HG03045 (cell line): ENCODE measurements around the gene CHP2.
"Not testable (repeated sequence)": the region's sequence is repeated elsewhere in the genome, so short reads cannot be mapped to it uniquely, and the experiment has no call there.

Experiments
- ATAC-seq: cut with Tn5 transposase; IDR thresholded peaks from one replicate; pipeline ENCODE4 v1.9.1; 2021; ENCODE audit warnings: mild to moderate bottlenecking, moderate library complexity; ENCODE audit not compliant: unreplicated experiment

CHP2 gene

DNA sequence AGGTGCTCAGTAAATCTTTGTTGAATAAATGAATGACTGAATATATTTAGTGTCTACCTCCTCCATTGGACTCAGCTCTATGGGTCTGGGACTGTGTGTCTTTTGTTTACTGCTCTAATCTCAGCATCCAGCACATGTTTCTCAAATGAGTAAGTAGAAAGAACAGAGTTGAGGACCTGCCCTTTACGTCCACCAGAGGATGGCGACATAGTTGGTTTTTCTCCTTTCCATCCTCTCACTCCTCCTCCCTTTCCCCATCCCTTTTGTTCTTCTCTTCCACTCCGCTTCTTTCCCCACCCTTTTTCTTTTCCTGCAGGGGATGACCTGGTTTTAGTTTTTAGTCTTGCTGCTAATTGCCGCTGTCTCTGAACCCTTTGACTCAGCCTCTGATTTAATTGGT, 12.1 kb upstream of the CHP2 start:
- ATAC-seq, result no peak

DNA sequence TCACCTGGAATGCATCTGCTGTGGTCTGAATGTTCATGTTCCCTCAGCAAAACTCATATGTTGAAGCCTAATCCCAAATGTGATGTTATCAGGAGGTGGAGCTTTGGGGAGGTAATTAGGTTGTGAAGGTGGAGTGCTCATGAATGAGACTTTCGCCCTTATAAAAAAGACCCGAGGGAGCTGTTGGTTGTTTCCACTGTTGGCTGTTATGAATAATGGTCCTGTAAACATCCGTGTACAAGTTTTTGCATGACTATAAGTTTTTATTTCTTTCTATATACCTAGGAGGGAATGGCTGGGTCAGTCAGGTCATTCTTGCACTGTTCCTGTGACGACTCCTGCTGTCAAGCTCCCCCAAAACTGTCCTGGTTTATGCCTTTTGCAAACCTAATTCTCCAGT, 9.6 kb upstream of the CHP2 start:
- ATAC-seq, result no peak

DNA sequence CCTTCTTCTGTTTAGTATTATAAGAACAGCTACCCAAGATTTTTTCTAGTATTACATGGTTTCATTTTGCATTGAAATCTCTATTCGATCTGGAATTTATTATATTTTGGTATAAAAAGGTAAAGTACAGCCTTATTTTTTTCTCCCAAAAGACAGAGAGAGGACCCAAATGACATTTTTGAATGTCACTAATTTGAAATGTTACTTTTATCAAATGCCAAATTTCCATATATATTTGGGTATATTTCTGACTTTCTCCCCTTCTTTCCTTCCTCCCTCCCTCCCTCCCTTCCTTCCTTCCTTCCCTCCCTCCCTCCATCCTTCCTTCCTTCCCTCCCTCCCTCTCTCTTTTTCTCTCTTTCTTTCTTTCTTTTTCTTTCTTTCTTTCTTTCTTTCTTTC, 6.2 kb upstream of the CHP2 start:
- no peak for ATAC-seq

DNA sequence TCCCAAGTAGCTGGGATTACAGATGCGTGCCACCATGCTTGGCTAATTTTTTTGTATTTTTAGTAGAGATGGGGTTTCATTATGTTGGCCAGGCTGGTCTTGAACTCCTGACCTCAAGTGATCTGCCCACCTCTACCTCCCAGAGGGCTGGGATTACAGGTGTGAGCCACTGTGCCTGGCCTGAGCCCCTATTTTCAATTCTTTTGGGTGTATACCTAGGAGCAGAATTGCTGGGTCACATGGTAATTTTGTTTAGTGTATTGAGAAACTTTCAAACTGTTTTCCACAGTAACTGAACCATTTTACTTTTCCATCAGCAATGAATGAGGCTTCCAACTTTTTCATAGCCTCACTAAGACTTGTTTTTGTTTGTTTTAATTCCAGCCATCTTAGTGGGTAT, 3.8 kb upstream of the CHP2 start:
- ATAC-seq, result not testable (repeated sequence)

DNA sequence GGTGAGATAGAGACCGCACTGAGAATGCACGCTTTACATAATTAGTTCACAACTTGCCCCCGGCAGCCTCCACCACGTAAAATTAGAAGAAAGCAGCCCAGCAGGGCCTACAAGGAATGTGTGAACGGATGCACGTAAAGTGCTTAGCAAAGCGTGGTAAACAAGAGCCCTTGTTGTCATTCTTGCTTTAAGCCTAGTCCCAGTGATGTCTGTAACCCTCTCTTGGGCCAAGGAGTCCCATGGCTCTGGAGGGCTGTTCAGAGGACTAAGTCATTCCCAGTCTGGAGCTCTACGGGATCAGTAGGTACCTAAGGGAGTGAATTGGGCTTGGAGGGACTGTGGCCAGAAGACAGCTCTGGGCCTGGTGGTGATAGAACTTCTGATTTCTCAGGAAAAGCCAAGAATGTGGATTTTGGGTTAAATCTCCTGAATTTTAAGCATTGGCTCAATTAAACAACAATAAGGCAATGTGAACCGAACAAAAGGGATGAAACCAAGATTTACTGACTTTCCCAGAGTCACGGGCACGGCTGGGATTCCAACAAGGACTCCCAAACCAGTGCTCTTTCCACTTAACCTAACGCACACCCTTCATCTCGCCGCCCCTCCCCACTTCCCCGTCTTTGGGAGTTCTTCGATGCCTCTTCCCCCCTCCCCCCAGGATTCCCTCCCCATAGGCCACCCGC, 775 bp upstream of the CHP2 start:
- ATAC-seq, result no peak

DNA sequence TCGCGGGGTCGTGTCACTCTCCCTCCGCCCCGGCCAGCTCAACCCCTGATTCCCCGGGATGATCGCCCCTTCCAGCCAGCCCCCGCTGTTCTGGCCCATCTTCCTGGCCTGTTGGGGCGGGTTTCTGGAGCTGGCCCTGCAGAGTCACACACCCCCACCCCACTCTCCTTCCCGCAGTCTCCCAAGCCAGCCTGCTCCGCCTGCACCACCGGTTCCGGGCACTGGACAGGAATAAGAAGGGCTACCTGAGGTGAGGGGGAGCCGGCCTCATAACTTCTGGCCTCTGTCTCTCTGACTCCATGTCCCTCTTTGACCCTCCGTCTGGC, 621 bp downstream of the CHP2 start:
- ATAC-seq, result no peak

DNA sequence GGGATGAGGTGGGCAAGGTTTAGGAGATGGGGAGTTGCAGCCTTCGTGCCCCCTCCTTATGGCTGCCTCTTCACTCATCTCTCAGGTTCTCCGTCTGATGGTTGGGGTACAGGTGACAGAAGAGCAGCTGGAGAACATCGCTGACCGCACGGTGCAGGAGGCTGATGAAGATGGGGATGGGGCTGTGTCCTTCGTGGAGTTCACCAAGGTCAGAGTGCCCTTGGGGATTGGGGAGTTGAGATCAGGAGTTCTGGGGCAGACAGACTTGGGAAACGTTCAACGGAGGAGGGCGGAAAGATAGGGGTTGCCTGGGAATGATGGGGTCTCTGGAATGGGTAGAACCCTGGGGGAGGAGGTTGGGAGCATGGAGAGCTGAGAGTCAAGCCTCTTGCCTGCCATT, 2.3 kb downstream of the CHP2 start:
- ATAC-seq, result no peak

DNA sequence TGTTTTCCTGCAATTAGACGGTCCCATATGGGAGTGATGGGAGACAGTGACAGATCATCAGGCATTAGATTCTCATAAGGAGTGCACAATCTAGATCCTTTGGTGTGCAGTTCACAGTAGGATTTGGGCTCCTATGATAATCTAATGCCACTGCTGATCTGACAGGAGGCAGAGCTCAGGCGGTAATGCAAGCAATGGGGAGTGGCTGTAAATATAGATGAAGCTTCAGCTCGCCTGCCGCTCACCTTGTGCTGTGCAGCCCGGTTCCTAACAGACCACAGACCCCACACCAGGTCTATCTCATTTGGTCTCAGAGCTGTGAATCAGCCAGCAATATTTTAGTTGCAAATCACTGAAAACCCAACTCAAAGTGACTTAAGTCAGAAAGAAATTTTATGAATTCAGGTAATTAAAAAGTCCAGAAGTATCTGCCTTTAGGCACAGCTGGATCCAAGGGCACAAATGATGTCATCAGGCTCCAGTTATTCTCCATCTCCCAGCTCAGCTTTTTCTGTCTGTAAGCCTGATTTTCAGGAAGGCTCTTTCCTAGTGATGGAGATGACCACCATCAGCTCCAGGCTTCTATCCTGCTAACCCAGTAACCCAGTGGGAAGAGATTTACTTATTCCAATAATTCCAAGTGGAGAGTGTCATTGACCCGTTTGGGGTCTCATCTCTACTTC, 3.3 kb downstream of the CHP2 start:
- ATAC-seq, result no peak

DNA sequence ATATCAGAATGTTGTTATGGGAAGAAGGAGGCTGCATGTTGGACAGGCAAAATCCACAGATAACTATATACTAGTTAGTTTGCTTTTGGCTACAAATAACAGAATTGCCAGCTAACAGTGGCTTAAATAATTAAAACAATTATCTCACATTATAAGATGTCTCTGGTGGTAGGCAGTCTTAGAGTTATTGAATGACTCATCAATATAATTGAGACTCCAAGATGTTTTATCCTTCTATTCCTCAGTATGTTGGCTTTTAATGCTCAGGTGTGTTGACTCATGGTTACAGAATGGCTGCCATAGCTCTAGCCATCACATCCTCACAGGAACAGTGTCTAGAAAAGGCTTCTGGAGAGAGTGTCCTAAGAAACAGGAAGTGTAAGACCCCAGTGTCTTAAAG, 11.1 kb downstream of the CHP2 start:
- ATAC-seq, result no peak

DNA sequence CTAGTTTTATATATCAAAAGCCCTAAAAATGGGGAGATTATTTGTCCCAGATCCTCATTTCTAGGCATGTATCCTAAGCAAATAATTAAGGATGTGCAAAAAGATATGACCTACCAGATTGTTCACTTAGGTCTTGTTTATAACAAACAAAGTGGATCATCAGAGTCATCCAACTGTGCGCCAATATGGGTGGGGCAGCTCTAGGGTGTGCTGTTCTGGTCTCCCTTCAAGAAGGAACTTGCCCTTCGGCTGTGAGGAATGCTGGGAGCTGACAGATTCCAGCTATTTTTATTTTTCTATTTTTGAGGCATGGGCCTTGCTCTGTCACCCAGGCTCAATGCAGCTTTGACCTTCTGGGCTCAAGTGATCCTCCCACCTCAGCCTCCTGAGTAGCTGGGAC, 13.8 kb downstream of the CHP2 start:
- ATAC-seq, result no peak

DNA sequence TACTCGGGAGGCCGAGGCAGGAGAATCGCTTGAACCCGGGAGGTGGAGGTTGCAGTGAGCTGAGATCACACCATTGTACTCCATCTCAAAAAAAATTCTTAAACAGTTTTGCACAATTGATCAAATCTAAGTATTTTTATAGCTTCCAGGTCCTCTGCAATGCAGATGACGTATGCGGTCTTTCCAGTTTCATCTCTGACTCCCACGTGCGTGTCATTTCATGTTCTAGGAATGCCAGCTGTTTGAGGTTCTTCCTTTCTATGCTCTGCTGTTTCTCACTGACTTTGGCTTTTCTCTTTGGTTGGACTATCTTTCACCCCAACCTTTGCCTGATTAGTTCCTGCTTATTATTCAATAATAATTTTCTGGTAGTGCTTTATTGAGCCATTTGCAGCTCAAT, 16.2 kb downstream of the CHP2 start:
- no peak for ATAC-seq

DNA sequence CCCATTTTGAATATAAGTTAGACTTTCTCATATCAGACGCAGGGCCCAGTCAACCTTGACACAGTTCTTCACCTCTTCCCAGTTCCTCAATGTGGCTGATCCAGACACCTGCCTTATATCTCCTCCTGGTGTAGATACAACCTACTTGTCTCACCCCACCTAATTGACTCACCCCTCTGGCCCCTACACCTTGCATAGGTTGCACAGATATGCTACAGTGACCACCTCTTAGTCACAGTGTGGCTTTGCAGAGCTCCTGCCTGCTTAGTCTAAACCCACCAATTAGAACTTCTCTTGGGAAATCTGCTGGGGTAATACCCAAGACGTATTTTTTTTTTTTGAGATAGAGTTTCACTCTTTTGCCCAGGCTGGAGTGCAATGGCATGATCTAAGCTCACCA, 16.8 kb downstream of the CHP2 start:
- ATAC-seq, result no peak

DNA sequence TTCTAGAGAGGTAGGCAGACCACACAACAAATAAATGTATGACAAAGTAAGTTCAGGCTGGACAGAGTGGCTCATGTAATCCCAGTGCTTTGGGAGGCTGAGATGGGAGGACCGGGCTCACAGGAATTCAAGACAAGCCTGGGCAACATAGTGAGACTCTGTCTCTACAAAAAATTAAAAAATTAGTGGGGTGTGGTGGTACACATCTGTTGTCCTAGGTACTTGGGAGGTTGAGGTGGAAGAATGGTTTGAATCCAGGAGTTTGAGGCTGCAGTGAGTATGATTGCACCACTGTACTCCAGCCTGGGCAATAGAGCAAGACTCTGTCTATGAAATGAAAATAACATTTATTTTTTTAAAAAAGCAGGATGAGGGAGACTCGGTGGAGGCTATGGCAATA, 18.5 kb downstream of the CHP2 start:
- ATAC-seq, result no peak

DNA sequence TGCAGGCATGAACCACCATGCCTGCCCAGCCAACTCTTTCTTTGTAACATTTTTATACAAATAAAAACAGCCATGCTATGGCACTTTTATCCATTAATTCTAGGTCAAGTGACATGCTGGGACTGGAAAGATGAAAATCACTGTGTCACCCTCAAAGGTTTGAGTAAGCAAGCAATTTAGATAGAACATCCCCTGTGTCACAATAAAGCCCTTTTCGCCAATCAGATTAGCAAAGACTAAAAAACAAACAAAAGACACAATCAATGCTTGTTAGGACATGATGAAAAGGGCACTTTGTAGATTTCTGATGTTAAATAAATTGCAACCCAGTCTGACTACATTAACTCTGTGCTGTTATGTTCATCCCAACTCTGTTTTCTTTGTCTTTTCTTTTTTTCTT, 26.4 kb downstream of the CHP2 start:
- ATAC-seq, result no peak

DNA sequence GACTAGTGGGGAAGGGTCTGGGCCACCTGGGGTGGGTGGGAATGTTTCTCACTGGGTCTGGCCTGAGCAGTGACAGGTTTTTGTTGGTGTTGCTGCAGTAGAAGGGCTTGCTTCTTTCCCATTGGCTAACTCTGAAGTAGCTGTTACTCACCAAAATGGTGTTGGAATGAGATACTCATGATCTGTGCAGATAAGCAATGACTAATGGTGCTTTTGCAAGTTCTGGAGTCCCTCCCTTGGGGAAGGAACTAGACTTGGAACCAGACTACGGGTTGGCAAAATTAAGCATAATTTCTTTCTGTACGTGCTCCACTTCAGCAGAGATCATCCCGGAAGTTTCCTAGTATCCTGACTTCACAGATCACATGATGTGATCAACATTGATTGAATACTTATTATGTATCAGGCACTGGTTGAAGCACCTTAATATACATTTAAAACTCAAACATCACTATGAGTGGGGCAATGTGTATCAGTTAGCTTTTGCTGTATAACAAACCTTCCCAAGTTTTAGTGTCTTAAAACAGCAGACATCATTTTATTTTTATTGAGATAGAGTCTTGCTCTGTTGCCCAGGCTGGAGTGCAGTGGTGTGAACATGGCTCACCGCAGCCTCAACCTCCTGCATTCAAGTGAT, 30.1 kb downstream of the CHP2 start:
- no peak for ATAC-seq

DNA sequence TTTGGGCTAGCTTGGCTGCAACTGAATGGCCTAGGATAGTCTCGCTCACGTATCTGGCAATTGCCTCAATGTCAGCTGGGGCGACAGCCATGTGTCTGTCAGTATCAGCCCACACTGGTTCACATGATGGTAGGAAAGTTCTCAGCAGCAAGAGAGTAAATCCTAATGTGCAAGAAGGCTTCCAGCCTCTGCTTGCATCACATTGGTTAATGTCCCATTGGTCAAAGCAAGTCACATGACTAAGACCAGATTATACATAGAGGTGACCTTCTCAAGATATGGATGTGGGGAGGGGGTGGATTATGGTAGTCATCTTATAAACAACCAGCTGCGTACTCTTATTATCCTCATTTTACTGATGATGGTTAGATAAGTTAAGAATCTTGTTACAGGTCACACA, 31.0 kb downstream of the CHP2 start:
- ATAC-seq, result no peak

DNA sequence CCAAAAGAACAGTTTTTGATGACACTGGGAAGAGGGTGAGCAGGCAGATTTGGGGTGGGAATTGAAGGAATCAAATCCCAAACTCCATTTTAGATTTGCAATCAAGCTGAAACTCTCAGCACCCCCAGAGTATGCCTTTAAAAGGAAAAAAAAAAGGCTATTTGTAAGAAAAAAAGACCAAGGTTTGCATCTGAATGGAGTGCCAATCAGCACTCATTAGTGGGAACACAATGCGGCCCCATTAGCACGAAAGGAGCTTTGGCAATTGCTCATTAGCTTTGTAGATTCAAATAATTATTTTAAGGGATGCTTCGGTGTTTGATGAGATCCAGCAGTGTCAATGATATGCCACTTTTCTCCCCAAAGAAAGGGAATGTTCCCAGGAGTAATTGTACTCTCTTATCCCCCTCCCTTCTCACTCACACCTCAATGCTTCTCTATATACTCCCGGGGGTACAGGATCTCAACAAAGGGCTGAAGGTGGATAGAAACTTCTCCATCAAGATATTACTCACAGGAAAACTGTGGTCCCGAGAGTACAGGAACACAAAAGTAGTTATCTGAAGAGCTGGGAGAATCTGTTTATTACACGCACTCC, 32.2 kb downstream of the CHP2 start:
- no peak for ATAC-seq

DNA sequence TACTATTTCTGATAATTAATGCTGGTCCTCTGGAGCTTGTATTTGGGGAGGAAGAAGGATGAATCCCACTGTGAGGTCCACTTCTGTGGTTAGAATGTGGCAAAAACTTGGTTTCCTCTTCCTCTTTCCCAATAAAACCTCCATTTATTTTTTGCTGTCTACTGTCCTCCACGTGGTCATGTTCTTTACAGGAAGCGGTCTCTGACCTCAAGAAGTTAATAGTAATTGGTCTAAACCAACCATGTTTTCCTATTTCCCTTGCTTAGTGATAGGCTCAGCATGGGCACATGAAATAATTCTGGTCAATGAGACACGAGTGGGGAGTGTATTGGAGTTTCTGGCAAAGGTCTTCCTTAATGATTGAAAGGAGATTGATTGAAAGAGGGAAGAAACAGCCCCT, 33.9 kb downstream of the CHP2 start:
- no peak for ATAC-seq

DNA sequence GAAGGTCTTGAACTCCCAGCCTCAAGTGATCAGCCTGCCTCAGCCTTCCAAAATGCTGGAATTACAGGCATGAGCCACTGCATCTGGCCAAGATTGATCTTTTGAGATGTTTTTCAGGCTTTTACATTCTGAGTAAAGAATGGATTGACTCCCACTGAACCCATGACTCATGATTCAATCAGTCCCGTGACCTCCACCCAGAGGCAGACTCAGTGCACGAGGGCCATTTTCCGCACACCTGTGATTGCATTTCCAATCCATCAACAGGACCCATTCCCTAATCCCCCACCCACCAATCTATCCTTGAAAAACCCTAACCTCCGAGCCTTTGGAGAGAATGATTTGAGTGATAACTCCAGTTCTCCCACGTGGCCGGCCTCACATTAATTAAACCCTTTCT, 40.6 kb downstream of the CHP2 start:
- no peak for ATAC-seq

DNA sequence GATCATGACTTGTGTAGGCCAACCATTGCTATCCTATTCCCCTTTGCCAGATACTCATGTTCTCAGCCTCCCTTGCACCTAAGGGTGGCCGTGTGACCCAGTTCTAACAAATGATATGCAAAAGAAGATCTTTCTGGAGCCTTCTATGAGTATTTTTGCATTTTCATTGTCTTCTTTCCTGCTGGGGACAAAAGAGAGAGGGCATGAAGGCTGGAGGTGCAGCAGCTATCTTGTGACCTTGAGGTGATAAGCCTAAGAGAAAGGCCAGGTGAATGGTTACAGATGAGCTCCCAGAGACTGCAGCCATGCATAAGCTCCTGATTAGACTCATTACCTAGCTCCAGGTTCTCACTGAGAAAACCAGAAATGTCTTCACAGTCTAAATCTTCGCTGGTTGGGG, 42.1 kb downstream of the CHP2 start:
- no peak for ATAC-seq

DNA sequence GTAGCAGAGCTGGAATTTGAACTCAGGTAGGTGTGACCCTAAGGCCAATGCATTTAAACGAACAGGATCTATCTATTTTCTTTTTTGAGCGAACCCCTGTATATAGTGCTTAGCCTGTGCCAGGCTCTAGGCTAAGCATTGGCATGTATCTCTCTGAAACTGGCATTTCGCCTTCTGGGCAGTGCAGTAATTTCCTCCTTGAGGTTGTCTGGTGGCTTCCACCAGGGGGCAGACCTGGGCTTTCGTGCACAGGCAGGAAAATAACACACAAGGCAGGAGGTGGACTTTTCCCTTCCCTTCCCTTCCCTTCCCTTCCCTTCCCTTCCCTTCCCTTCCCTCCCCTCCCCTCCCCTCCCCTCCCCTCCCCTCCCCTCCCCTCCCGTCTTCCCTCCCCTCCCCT, 46.6 kb downstream of the CHP2 start:
- ATAC-seq, result no peak

DNA sequence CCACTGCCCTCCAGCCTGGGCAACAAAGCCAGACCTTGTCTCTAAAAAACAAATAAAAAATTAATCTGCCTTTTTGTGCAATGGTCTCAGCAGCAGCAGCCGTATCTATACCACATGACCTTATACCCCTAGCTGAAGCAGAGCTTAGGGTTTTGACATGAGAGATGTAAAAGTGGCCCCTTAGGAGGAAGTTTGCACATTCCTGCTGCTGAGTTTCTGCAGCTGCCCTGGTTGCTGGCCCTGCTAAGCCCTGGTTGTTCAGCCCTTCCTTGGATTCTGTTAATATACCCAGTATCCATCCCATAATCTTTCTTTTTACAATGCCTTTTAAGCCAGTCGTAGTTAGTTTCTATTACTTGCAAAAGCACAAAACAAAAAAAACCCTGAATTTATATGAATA, 48.0 kb downstream of the CHP2 start:
- ATAC-seq, result no peak
